ENCODE measurements around the gene FAM124A.

GRCh38 chr13:51241720-51242119, 19.5 kb downstream of the FAM124A start:
- TF ChIP-seq GATA2 (IDR thresholded peaks at IDR 0.05; ENCODE audit: low read depth, low read length), result no peak
- no peak for TF ChIP-seq GATA3 (IDR thresholded peaks at IDR 0.05; ENCODE audit: low read depth, low read length)

Data from SH-SY5Y (cell line).